Astrocyte of the cerebellum (primary cell): ENCODE data around the gene CDK5.

Source experiments
- DNase-seq: peaks from one replicate; pipeline ENCODE4 v3.0.0-alpha.2; 2011; ENCODE audit warnings: low read depth
- H3K4me3 ChIP-seq: 2 replicates; pipeline ENCODE4 v1.5.1; 2011; ENCODE audit warnings: mild to moderate bottlenecking, low read depth, low read length, moderate library complexity
- CTCF ChIP-seq: IDR thresholded peaks from 2 replicates; pipeline ENCODE4 v1.5.1; 2012; ENCODE audit warnings: low read length, low read depth, moderate library complexity, mild to moderate bottlenecking; ENCODE audit errors: missing control alignments
- in situ Hi-C: cut with HindIII; loops from 2 replicates; pipeline ENCODE4 v1.10.0; 2017; ENCODE audit warnings: low sequenced_read_pairs

The CDK5 gene

GRCh38 chr7:151080067-151080521 lies 22.4 kb upstream of the CDK5 start:
- H3K4me3 ChIP-seq, result peak overlapping the region; percentile 93
- no peak for DNase-seq
- in situ Hi-C loops, result no loop called here
- TF ChIP-seq CTCF, result no peak

DNA sequence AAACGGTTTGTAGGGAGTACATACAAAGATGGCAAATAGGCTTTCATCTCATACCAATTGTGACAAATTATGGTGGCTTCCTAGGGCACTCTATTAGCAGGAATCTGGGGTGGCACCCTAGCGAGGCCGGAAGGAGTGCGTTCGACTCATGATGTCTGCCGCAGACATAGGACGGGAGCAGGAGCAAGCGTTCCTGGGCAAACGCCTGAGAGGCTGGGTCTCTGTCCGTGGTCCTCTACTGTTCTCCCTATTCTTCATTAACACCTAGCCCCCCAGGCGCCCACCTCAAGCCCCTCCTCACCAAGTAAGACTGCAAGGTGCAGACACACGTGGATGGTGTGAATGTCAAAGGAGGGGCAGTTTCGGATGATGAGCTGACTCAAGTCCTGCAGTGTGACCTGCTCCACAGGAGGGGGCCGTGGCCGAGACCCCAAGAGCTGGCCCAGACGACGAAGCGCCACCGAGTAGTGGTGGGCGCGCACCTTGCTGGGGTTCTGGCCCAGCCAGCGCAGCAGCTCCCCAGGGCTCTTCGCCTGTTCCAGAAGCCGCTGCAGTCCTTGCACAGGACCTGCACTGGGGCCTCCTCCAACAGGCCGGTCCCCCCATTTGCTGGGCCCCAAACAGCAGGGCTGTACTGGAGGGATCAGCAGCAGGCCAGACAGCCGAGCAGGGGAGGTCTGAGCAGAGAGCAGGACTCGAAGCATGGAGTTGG lies 21.7 kb upstream of the CDK5 start:
- in situ Hi-C loops, result no loop called here
- peak overlapping the region; percentile 93 for H3K4me3 ChIP-seq
- DNase-seq, result no peak
- no peak for TF ChIP-seq CTCF

DNA sequence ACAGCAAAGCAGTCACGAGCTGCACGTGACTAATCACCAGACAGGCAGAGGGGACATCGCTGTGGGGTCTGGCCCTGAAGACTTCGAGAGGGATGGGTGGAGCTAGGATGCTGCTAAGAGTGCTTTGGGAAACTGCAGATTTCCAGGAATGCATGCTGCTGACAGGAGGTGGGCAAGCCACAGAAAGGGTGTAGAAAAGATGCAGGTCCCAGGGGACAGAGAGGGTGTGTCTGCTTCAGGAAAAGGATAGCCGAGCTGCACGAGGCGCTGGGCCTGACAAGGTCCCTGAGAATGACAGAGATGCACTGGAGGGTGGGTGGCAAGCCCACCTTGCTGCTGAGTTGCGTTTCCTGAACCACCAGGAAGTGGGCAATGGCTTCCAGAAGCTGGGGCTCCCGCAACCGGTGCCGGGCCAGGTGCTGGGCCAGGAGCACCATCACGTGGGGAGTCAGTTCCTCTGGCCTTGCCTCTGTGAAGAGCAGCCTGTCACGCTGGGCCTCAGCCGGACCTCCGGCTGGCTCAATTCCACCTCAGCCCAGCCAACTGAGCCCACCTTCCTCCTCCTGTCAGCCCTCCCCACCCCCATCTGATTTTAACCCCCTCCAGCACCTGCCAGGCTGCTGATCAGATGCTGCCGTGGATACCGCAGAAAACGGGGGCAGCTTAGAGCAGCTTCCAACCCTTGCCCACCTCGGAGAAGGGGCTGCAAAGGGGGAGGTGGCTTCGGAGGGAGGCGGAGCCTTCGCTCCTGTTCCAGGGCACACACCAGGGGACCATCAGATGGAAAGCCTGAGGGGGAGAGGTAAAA lies 20.7 kb upstream of the CDK5 start:
- no peak overlapping the region for H3K4me3 ChIP-seq
- TF ChIP-seq CTCF, result no peak
- no peak for DNase-seq
- in situ Hi-C loops, result no loop called here

- no peak overlapping the region for H3K4me3 ChIP-seq
- no peak for TF ChIP-seq CTCF
- no peak for DNase-seq
- in situ Hi-C loops, result no loop called here
Observed at GRCh38 chr7:151077705-151078232, 20.1 kb upstream of the CDK5 start.

DNA sequence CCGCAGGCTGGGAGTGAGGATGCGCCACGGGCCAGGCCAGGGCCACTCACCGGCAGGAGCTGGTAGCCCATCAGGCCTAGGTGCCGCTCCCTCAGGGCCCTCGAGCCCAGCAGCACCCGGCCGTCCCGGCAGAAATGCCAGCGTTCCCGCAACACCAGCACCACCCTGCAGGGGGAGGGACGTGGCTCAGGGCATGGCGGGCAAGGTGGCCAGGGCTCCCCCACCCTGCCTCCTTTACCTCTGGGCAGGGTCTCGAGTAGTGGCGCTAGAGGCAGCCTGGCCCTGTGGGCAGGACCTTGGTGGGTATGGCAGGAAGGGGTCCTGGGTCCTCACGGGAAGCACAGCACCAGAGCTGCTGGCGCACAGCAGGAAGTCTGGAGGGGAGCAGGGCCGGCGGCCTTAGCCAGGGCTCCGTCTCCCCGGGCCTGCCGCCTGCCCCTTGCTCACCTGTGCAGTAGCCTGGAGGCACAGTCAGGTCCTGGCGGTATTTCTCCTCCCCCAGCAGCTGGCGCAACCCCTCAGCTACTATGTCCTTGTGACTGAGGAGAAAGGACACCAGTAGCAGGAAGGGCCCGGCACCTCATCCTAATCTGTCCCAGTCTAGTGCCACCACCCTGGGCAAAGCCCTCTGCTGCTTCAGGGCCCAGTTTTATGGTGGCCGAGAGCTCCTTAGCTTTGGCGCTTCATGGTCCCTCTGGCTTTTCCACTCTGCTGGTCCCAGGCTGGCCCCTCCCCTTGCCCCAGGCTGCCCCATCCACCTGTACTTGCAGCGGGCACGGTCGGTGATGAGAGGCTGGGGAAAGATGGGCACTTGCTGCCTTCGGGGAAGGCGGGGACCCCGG lies 19.4 kb upstream of the CDK5 start:
- in situ Hi-C loops, result no loop called here
- no peak for DNase-seq
- H3K4me3 ChIP-seq, result no peak overlapping the region
- peak; percentile 44 for TF ChIP-seq CTCF

DNA sequence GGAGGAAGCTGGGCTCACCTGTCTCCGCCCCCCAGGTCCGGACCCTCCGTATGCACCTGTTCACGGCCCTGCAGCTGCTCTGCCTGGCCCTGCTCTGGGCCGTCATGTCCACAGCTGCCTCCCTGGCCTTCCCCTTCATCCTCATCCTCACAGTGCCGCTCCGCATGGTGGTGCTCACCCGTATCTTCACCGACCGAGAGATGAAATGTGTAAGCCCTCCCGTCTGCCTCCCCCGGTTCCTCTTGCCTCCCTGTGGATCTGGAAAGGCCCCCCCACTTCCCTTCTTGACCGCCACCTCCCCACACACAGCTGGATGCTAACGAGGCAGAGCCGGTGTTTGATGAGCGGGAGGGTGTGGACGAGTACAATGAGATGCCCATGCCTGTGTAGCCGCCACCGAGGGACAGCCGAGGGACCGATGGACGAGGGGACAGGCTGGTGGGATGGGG lies 18.3 kb upstream of the CDK5 start:
- no peak overlapping the region for H3K4me3 ChIP-seq
- TF ChIP-seq CTCF, result no peak
- in situ Hi-C loops, result no loop called here
- DNase-seq, result no peak
